GM18517 (cell line): Measurements from ENCODE around the gene MLLT6.

Experiments
- ATAC-seq: cut with Tn5 transposase; IDR thresholded peaks from one replicate; pipeline ENCODE4 v1.9.1; 2021; ENCODE audit warnings: mild to moderate bottlenecking, moderate library complexity; ENCODE audit not compliant: unreplicated experiment

The MLLT6 gene

DNA sequence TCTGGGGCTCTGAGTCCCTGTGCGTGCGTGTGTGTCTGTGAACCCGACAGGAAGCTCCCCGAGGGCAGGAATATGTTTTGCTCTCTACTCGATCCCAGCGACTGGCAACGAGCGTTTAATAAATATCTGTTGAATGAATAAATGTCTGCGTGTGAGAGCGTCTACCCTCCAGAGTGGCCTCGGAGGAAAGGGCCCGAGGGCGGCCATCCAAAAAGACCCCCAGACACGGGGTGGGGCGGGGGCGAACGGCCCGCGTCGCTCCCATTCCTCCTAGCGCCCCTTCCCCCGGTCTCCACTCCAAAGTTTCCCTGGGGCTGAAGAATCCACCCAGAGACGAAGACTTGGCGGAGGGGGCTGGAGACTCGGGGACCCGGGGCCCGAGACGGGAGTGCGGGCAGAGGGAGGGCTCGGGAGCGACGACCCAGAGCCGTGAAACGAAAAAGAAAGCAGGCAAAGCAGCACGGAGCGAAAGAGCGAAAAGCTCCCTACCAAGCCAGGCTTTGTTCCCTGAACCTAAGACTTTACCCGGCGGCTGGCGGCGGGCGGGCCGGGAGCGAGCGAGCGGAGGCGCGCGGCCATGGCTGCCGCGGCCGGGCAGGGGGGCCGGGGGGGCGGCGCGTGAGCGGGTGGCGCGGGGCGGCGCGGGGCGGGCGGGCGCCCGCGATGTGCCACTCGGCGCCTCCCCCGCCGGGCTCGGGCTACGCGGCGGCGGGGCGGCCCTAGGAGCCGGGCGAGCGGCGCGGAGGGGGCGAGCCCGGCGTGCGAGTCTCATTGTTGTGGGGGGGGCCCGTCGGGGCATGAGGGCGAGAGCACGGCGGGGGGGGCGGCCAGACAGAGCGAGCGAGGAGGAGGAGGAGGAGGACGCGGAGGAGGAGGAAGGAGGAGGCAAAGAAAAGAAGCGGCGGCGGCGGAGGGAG is at the start of gene MLLT6:
Gene MLLT6 (plus strand): TSS at position 668 of the 917 bp plus-strand sequence. CDS start 360 bp downstream, outside the sequence.
- no peak for ATAC-seq

DNA sequence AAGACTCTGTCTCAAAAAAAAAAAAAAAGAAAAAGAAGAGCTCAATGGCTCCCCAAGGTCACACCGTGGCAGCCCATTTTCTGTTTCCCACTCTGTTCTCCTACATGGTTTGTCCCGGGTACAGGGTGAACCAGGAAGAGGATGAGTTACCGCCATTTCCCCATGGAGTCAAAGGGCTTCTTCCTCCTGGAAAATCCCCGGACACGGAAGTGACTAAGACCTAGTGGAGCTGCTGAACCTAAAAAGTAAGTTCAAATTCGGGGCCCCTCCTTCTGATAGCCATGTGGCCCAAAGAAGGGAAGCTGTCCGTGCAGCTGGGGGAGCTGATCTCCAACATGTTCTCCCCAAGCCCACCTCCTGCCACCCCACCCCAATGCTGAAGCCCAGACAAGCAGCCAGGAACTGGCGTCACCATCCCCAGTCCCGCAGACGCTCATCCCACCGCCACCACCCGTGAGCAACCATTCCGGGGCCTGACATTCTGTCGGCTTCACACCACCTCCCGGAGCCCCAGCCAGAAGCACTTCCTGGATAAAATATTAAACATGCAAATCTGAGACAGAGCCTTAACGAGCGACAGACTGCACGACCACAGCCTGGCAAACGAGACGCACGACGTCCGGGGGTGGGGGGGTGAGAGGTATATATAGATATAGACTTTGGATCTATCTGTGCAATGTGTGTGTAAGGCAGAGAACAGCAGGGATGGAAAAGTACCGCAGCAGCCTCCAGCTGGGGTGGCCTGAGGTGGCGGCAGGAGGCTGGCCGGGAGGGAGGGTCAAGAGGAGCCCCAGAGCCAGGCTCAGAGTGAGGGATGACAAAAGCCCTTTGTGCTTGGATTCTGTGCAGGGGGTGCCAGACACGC is 47.9 kb upstream of the MLLT6 start:
- ATAC-seq, result no peak

DNA sequence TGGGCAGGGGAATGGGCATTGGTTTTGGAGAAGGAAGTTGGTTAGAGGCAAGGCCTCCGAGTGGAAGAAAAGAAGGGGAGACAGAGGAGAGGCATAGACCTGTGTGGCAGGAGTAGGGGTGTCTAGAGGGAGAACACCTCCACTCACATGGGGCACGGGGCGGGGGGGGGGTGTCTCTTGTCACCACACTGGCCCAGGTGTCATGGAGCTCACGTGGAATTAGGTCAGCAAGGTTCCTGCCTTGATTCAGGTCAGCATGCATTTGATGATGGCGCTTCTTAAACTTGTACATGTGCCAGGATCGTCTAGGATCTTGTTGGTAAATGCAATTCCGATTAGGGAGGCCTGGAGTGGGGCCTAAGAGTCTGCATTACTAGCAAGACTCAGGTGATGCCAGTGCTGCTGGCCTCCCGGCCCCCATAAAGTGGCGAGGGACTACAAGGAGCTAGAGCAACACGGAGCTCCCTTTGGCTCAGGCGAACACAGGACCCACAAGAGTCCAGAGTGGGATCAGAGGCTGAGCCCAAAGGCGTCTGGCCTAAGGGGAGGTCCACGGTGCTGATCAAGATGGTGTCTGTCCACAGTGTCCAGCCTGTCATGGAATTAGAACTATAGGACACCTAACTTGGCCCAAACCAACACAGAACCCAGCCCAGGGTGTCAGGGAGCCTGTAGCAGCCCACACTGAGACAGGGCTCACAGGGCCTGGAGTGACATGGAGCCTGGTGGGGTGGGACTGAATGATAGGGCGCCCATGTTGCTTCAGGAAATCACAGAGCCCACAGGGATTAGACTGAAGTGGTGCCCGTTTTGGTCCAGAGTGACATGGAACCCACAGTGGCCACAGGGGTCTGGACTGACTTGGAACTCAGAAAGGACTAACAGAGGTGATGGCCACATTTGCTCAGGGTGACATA is 47.0 kb upstream of the MLLT6 start:
- ATAC-seq, result no peak

DNA sequence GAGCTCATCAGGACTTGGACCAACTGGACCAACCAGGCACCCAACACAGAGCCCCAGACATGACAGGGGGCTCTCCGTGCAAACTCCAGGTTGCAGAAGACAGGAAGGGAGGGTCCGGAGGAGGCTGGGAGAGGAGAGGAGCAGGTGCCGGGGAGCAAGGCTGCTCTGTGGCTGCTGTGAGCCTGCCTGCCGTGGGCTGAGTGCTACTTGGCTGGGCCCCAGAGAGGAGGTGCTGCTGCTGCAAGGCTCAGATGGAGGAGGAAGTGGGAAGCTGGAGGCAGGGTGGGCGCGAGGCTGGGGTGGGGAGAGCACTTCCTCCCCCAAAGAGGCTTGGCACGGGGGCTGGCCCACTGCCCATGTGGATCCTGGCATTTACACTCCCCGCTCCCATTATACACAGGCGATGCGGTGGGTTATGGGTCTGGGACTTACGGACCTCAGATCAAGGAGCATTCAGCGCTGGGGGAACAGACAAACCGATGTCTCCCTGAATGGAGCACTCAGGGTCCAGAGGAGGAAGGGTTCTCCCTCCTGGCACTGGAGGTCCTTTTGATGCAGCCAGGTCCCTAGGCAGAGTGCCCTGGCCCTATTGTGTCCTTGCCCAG is 46.2 kb upstream of the MLLT6 start:
- ATAC-seq, result no peak

GRCh38 chr17:38659415-38659814 is 45.7 kb upstream of the MLLT6 start:
- ATAC-seq, result no peak

- ATAC-seq, result no peak
These were observed 44.7 kb upstream of the MLLT6 start for GRCh38 chr17:38660097-38661025.

DNA sequence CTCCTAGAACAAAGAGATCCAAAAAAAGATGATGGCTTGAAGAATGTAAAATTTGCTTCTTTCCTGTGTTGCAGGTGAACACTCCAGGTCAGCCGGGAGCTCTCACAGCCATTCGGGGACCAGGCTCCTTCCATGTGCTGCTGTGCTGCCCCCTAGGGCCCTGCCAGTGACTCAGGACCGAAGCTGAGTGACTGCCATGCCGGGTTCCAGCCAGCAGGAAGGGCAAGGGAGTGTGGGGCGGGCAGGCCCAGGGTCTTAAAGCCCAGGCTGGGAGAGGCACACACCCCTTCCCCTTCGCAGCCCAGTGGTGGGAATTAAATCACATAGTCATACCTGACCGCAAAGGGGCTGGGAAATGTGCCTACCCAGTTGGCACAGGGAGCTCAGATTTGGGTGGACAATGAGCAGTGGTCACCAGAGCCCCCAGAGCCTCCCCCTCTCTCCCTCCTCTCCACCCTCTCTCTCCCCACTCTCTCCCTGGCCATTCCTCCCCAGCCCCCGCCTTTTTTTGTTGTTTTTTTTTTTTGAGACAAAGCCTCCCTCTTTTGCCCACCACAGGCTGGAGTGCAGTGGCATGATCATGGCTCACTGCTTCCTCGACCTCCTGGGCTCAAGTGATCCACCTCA is 41.8 kb upstream of the MLLT6 start:
- ATAC-seq, result no peak

DNA sequence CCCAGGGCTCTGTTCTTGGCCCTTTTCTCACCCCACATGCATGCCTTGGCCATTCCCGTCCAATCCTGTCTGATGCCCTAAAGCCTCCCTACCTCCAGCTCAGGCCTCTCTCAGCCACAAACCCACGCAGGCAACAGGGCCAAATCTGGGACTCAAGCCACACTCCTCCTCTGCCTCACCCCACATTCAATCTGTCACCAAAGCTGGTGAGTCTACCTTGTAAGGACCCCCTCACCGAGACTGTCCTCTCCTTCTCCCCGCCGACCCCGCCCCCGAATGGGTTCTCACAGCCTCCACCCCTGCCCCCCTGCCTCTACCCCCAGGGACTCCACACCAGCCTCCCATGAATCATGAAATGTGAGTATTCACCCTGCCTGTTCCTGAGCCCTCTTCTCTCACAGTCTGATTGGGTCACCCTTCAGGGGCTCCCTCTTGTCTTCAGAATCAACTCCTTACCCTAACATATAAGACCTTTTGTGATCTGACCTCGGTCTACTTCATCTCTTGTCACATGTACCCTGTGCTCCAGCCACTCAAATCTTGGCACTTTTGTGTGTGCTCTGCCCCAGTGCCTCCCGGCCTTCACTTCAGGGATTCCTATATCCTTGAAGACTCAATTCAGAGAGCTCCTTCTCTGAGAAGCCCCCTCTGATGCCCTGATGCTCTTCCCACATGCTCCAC is 41.0 kb upstream of the MLLT6 start:
- no peak for ATAC-seq

DNA sequence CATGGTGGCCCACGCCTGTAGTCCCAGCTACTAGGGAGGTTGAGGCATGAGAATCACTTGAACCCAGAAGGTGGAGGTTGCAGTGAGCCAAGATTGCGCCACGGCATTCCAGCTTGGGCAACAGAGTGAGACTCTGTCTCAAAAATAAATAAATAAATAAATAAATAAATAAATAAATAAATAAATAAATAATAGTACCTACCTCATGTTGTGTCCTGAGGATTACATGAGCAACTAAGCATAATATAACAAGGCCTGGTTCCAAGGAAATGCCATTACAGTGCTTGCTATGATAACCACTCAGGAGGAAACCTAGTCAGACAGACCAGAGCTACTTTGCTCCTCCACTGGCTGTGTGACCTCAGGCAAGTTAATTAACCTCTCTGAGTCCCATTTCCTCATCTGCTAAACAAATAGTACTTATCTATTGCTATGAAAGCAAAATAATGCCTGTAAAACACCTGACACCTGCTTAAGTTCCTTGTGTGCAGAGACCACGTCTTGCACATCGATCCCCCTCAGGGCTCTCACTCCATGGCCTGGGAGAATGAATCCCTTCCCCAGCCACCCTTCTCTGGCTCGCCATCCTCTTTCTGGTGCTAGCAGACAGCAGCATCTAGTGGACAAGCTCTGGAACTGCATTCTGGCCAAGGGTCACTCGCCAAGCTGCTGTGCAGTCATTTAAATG is 37.8 kb upstream of the MLLT6 start:
- no peak for ATAC-seq

DNA sequence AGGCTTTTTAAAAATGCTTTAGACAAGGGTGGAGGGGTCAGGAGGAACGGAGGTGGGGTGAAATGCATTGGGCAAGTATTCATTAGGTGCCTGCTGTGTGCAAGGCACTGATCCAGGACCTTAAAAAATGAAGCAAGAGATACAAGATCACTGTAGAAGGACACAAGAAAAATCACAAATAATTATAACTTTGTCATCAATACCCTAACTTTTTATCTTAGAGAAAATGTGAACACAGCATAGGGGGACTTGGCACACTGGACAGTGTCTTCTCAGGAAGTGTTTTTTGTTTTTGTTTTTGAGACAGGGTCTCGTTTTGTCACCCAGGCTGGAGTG is 37.3 kb upstream of the MLLT6 start:
- ATAC-seq, result no peak

- ATAC-seq, result no peak
These were observed 35.6 kb upstream of the MLLT6 start for GRCh38 chr17:38669520-38669919.

DNA sequence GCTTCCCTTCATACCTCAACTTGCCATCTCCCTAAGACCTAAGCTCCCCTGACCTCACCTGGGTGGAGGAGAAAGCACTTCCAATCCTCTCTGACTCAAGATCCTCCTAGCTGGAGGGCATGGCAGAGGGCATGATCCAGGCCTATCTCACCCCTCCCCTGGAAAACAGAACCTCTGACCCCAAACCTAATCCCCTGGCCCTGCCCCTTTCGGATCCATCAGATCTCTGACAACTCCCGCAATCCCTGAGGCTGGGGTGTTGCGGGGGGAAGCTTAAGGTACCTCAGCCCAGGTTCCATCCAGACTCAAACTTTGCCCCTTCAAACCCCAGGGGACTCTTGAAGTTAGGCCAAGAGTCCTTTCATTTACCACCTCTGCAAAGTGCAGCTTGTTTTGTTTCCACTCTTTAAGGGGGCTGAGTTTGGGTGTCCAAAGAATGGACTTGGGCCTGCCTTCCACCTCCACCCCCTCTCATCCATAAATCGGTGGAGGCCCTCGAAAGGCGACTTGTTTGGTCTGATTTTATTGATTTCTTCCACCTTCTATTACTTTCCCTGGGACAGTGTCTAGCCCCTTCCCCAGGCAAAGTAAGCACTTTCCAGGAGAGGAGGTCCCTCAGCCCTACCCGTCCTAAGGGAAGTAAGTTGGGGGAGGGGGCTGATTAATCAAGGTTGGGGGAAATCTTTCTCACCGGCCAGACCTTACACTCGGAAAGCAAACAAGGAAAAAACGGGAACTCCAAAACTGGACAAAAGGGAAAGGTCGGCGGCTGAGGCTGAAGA is 32.9 kb upstream of the MLLT6 start:
- ATAC-seq, result no peak

- ATAC-seq, result no peak
These were observed 32.0 kb upstream of the MLLT6 start for GRCh38 chr17:38672788-38673706.

GRCh38 chr17:38673707-38674013 is 31.4 kb upstream of the MLLT6 start:
- peak; percentile 5 for ATAC-seq

- ATAC-seq, result peak; percentile 24
These were observed 30.9 kb upstream of the MLLT6 start for GRCh38 chr17:38674014-38674748.
